HepG2 (cell line): ENCODE measurements around the gene SNAI3. TPM values are rescaled to one million over a fixed set of nuclear protein-coding genes. Genes with fewer than 3 reads are reported as not detected.
A peak's percentile ranks its signal among the peaks of the same experiment; 100 is the strongest.

Source experiments
- CREM ChIP-seq, 2 experiments: sonication (generic) in 1 of 2; formaldehyde crosslinking in 1 of 2; IDR thresholded peaks; 2 replicates each; pipeline versions ENCODE4 v1.4.0 to v1.6.1; 2016 to 2020; ENCODE audit warnings: antibody characterized with exemption in 1 of 2, mild to moderate bottlenecking in 1 of 2, missing genetic modification reagents in 1 of 2
- MTF1 ChIP-seq: sonication (generic); formaldehyde crosslinking; IDR thresholded peaks from 2 replicates; pipeline ENCODE4 v1.5.0; 2020; ENCODE audit warnings: missing genetic modification reagents
- NR2C2 ChIP-seq: sonication (generic); formaldehyde crosslinking; IDR thresholded peaks from 2 replicates; pipeline ENCODE4 v1.4.0; 2020; ENCODE audit warnings: missing genetic modification reagents, mild to moderate bottlenecking, moderate library complexity, borderline replicate concordance
- POLR2AphosphoS5 ChIP-seq: IDR thresholded peaks from 2 replicates; pipeline ENCODE4 v1.6.1; 2012; ENCODE audit warnings: low read depth, low read length
- RBAK ChIP-seq: sonication (generic); formaldehyde crosslinking; IDR thresholded peaks from 2 replicates; pipeline ENCODE4 v1.5.1; 2020; ENCODE audit warnings: mild to moderate bottlenecking, missing genetic modification reagents
- ZFYVE20 ChIP-seq: sonication (generic); formaldehyde crosslinking; IDR thresholded peaks from 2 replicates; pipeline ENCODE4 v1.8.0; 2023; ENCODE audit warnings: low read depth, mild to moderate bottlenecking, moderate library complexity, missing genetic modification reagents, borderline replicate concordance
- ZNF274 ChIP-seq: sonication (generic); formaldehyde crosslinking; IDR thresholded peaks from 2 replicates; pipeline ENCODE4 v1.5.1; 2020; ENCODE audit warnings: mild to moderate bottlenecking, missing genetic modification reagents
- ZNF782 ChIP-seq: sonication (generic); formaldehyde crosslinking; IDR thresholded peaks from 2 replicates; pipeline ENCODE4 v1.4.0; 2020; ENCODE audit warnings: missing genetic modification reagents, mild to moderate bottlenecking, borderline replicate concordance
- polyA plus RNA-seq, 8 experiments: library from polyadenylated mRNA; depleted of rRNA in 3 of 8; stranded (reverse) in 7 of 8; unstranded in 1 of 8; fragments of >200 nt; fragmentation: Illumina TruSeq in 4 of 8; extraction: Trizol in 4 of 8; gene quantifications; 2 replicates each; pipeline versions ENCODE4 v1.2.1 to v1.2.3, GENCODE V29; 2011 to 2016; ENCODE audit warnings: low read depth in 4 of 8, missing spikeins in 1 of 8, mixed read lengths in 1 of 8; ENCODE audit not compliant: insufficient read depth in 1 of 8
- total RNA-seq, 5 experiments: library from RNA; depleted of rRNA; stranded (reverse); fragments of >200 nt; fragmentation: Illumina TruSeq; extraction: Trizol; gene quantifications; 2 replicates each; pipeline ENCODE4 v1.2.3, GENCODE V29; 2016; ENCODE audit warnings: low read depth in 1 of 5
- TF ChIP-seq, protein P1 (sequence below): sonication (generic); formaldehyde crosslinking; IDR thresholded peaks from one replicate; pipeline ENCODE4 v1.5.1; 2020; ENCODE audit warnings: mild to moderate bottlenecking, missing genetic modification reagents; ENCODE audit errors: not compliant biosample characterization
- TF ChIP-seq, protein P2 (sequence below): sonication (generic); formaldehyde crosslinking; IDR thresholded peaks from 2 replicates; pipeline ENCODE4 v1.9.0; 2021; ENCODE audit warnings: mild to moderate bottlenecking, missing genetic modification reagents

Gene SNAI3
- total and polyA plus RNA-seq, 2 of the 13 experiments (the other 11 are each of a cell fraction or from before 2014, with no cell fraction given) = 0.09 to 0.18 TPM

DNA sequence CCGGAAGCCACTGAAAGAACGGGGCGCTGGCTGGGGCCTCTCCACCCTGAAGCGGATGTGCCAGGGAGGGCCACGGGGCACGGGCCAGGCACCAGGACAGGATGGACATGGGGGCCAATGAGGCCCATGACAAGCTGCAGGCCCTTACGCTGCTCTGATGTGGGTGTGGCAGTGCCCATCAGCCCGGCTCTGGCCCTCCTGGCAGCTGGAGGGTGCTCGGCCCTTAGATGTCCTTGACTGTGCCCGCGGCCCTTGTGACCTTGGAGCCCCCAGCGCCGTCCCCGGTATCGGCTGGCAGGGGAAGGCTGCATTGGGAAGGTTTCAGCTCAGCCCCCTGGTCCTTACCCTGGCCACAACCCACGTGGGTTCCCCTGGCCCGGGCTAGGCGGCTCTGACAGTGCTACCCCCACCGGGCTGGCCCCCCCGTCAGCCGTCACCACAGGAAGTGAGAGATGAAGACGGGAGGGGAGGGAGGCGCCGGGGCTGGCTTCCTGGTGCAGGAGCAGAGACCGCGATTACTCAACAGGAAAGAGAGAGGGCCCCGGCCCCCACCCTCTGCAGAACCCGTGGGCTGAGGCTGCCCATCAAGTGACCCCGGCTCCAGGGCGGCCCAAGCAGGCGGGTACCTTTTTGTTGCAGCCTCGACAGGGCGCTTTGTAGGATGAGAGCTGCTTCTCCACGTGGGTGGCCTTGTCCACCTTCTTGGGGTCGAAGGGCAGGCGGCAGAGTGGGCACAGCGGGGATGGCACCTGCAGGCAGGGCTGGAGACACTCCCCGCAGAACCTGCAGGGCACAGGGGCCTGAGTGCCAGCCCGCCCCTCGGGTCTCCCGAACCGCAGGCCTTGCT is 14.6 kb upstream of the SNAI3 start (continued):
- TF ChIP-seq, protein P1, sequence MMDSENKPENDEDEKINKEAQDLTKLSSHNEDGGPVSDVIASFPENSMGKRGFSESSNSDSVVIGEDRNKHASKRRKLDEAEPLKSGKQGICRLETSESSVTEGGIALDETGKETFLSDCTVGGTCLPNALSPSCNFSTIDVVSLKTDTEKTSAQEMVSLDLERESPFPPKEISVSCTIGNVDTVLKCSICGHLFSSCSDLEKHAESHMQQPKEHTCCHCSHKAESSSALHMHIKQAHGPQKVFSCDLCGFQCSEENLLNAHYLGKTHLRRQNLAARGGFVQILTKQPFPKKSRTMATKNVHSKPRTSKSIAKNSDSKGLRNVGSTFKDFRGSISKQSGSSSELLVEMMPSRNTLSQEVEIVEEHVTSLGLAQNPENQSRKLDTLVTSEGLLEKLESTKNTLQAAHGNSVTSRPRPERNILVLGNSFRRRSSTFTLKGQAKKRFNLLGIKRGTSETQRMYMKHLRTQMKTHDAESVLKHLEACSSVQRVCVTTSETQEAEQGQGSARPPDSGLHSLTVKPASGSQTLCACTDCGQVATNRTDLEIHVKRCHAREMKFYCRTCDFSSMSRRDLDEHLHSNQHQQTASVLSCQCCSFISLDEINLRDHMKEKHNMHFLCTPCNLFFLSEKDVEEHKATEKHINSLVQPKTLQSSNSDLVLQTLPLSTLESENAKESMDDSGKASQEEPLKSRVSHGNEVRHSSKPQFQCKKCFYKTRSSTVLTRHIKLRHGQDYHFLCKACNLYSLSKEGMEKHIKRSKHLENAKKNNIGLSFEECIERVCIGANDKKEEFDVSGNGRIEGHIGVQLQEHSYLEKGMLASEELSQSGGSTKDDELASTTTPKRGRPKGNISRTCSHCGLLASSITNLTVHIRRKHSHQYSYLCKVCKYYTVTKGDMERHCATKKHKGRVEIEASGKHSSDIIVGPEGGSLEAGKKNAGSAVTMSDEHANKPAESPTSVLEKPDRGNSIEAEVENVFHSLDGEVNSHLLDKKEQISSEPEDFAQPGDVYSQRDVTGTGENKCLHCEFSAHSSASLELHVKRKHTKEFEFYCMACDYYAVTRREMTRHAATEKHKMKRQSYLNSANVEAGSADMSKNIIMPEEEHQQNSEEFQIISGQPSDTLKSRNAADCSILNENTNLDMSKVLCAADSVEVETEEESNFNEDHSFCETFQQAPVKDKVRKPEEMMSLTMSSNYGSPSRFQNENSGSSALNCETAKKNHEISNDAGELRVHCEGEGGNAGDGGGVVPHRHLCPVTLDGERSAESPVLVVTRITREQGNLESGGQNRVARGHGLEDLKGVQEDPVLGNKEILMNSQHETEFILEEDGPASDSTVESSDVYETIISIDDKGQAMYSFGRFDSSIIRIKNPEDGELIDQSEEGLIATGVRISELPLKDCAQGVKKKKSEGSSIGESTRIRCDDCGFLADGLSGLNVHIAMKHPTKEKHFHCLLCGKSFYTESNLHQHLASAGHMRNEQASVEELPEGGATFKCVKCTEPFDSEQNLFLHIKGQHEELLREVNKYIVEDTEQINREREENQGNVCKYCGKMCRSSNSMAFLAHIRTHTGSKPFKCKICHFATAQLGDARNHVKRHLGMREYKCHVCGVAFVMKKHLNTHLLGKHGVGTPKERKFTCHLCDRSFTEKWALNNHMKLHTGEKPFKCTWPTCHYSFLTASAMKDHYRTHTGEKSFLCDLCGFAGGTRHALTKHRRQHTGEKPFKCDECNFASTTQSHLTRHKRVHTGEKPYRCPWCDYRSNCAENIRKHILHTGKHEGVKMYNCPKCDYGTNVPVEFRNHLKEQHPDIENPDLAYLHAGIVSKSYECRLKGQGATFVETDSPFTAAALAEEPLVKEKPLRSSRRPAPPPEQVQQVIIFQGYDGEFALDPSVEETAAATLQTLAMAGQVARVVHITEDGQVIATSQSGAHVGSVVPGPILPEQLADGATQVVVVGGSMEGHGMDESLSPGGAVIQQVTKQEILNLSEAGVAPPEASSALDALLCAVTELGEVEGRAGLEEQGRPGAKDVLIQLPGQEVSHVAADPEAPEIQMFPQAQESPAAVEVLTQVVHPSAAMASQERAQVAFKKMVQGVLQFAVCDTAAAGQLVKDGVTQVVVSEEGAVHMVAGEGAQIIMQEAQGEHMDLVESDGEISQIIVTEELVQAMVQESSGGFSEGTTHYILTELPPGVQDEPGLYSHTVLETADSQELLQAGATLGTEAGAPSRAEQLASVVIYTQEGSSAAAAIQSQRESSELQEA = peak; percentile 87
- TF ChIP-seq RBAK (0 out of 2 replicates have a peak, but pooled peaks have one; percentile 25), POLR2AphosphoS5 (no peak), ZNF782 (CRISPR knock-in tag) (no peak; the same call in 1 of the 2 replicates), ZFYVE20 (CRISPR knock-in tag) (no peak), ZNF274 (peak; percentile 71), NR2C2 (CRISPR knock-in tag) (peak; percentile 66; the same call in 1 of the 2 replicates), CREM (IDR thresholded peaks at IDR 0.05) (peak; percentile 77; the same call in 1 of the 2 replicates), CREM (CRISPR knock-in tag; IDR thresholded peaks at IDR 0.05) (no peak), MTF1 (CRISPR knock-in tag) (no peak)
- TF ChIP-seq, protein P2, sequence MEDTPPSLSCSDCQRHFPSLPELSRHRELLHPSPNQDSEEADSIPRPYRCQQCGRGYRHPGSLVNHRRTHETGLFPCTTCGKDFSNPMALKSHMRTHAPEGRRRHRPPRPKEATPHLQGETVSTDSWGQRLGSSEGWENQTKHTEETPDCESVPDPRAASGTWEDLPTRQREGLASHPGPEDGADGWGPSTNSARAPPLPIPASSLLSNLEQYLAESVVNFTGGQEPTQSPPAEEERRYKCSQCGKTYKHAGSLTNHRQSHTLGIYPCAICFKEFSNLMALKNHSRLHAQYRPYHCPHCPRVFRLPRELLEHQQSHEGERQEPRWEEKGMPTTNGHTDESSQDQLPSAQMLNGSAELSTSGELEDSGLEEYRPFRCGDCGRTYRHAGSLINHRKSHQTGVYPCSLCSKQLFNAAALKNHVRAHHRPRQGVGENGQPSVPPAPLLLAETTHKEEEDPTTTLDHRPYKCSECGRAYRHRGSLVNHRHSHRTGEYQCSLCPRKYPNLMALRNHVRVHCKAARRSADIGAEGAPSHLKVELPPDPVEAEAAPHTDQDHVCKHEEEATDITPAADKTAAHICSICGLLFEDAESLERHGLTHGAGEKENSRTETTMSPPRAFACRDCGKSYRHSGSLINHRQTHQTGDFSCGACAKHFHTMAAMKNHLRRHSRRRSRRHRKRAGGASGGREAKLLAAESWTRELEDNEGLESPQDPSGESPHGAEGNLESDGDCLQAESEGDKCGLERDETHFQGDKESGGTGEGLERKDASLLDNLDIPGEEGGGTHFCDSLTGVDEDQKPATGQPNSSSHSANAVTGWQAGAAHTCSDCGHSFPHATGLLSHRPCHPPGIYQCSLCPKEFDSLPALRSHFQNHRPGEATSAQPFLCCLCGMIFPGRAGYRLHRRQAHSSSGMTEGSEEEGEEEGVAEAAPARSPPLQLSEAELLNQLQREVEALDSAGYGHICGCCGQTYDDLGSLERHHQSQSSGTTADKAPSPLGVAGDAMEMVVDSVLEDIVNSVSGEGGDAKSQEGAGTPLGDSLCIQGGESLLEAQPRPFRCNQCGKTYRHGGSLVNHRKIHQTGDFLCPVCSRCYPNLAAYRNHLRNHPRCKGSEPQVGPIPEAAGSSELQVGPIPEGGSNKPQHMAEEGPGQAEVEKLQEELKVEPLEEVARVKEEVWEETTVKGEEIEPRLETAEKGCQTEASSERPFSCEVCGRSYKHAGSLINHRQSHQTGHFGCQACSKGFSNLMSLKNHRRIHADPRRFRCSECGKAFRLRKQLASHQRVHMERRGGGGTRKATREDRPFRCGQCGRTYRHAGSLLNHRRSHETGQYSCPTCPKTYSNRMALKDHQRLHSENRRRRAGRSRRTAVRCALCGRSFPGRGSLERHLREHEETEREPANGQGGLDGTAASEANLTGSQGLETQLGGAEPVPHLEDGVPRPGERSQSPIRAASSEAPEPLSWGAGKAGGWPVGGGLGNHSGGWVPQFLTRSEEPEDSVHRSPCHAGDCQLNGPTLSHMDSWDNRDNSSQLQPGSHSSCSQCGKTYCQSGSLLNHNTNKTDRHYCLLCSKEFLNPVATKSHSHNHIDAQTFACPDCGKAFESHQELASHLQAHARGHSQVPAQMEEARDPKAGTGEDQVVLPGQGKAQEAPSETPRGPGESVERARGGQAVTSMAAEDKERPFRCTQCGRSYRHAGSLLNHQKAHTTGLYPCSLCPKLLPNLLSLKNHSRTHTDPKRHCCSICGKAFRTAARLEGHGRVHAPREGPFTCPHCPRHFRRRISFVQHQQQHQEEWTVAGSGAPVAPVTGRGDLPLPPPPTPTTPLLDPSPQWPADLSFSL (CRISPR knock-in tag) = no peak
